ENCODE results near the gene FZD10.

GRCh38 chr12:130152386-130152785 is 9.9 kb upstream of the FZD10 start:
- TF ChIP-seq CTCF (IDR thresholded peaks at IDR 0.05 in 8 of 11, conservative IDR thresholded peaks at IDR 0.05 in 3 of 11): no peak
- no peak for TF ChIP-seq POLR2A (IDR thresholded peaks at IDR 0.05)

Measured in spleen (tissue), 7 donors.